Measurements from ENCODE around the gene MAD1L1. TPM values are rescaled to one million over a fixed set of nuclear protein-coding genes. Genes with fewer than 3 reads are reported as not detected.

Gene MAD1L1
- total and polyA plus RNA-seq, 2 of the 8 experiments (the other 6 are each of a cell fraction or from before 2014, with no cell fraction given): 40.4 to 44.6 TPM

- H3K27me3 ChIP-seq (replicated peaks in 1 of 4; ENCODE audit: control insufficient read depth in 3 of 4, extremely low read depth in 1 of 4, insufficient read depth in 3 of 4, low read length in 3 of 4): no peaks in the 10 kb centered on the region
- 95% methylated on average over 38 of the region's 39 CpGs; no CpG with 5 or more reads in 1 of the 2 experiments for WGBS, 2 experiments (ENCODE audit: extremely low coverage in 1 of 2, insufficient coverage in 1 of 2, insufficient read length in 1 of 2, insufficient replicate concordance in 2 of 2, low coverage in 1 of 2, low lambda C conversion rate in 2 of 2, missing lambda C conversion rate in 1 of 2)
- CTCF ChIA-PET (ENCODE audit: partially characterized antibody): interaction anchor here (2.0 kb wide), 1 partner anchor 9 kb away, joined by 5 read pairs; no protein-coding TSS in a partner anchor
Measured at GRCh38 chr7:2003931-2004812, 228.6 kb downstream of the MAD1L1 start.

More at GRCh38 chr7:2003931-2004812, 228.6 kb downstream of the MAD1L1 start:
- H3K18ac ChIP-seq (ENCODE audit: extremely low read depth, low read length): no peak overlapping the region
- no peak overlapping the region for H3K23ac ChIP-seq (ENCODE audit: insufficient read length)
- H3K9me3 ChIP-seq (ENCODE audit: insufficient read depth in 2 of 2, low read depth in 1 of 2, low read length in 1 of 2): no peaks in the 10 kb centered on the region
- H4K8ac ChIP-seq (ENCODE audit: extremely low read depth, insufficient read depth, low read length): peak overlapping the region; percentile 80; the same call in 1 of the 2 replicates
- peaks cover 0 to 5% of the 10 kb centered on the region in 2 experiments for H4K20me1 ChIP-seq (replicated peaks in 1 of 2; ENCODE audit: control insufficient read depth in 1 of 2, insufficient read depth in 2 of 2, low read length in 2 of 2)
- H3K23me2 ChIP-seq (ENCODE audit: low read depth, low read length): no peaks in the 10 kb centered on the region
- no peak overlapping the region for H3K27ac ChIP-seq (ENCODE audit: low read depth, low read length)
- H2BK12ac ChIP-seq (ENCODE audit: low read depth, low read length): no peak overlapping the region
- H2BK5ac ChIP-seq (ENCODE audit: low read depth, low read length): no peak overlapping the region; the same call in 1 of the 2 replicates
- no peaks in the 10 kb centered on the region for H3K36me3 ChIP-seq (ENCODE audit: control insufficient read depth in 2 of 4, insufficient read depth in 4 of 4, low read length in 3 of 4)
- H2BK15ac ChIP-seq (ENCODE audit: low read length): no peak overlapping the region
- H3K14ac ChIP-seq (ENCODE audit: insufficient read length): no peak overlapping the region
- H4K91ac ChIP-seq (replicated peaks; ENCODE audit: insufficient read length, low read length): no peak overlapping the region
- no peak overlapping the region for H3K4me2 ChIP-seq (ENCODE audit: insufficient read depth in 1 of 2, low read depth in 2 of 2, low read length in 2 of 2)
- peaks cover 3% of the 10 kb centered on the region; the same call in 1 of the 2 replicates for H3K79me1 ChIP-seq (ENCODE audit: low read depth, low read length)
- H3K79me2 ChIP-seq (ENCODE audit: control insufficient read depth in 1 of 2, insufficient read depth in 2 of 2, low read length in 2 of 2): no peaks in the 10 kb centered on the region
- no peak overlapping the region for H2AK5ac ChIP-seq (ENCODE audit: low read depth, low read length)
- H2BK120ac ChIP-seq (replicated peaks; ENCODE audit: low read depth, low read length): no peak overlapping the region
- no peak overlapping the region for H3K4me3 ChIP-seq (ENCODE audit: extremely low read depth in 1 of 4, insufficient read depth in 2 of 4, low read depth in 3 of 4, low read length in 4 of 4)
- FAIRE-seq: no peak
- H3K4ac ChIP-seq (replicated peaks; ENCODE audit: insufficient read length, low read depth, low read length): no peak overlapping the region
- no peak for DNase-seq (ENCODE audit: low read depth in 1 of 2, low spot score in 2 of 2)
- no peak for TF ChIP-seq POLR2AphosphoS5 (IDR thresholded peaks at IDR 0.05; ENCODE audit: low read depth, low read length)
- no peak for TF ChIP-seq CHD2 (IDR thresholded peaks at IDR 0.05; ENCODE audit: low read length)
- TF ChIP-seq MAFK (IDR thresholded peaks at IDR 0.05; ENCODE audit: low read depth, low read length): no peak
- no peak for TF ChIP-seq BCL11A (IDR thresholded peaks at IDR 0.05; ENCODE audit: low read depth in 2 of 2, low read length in 2 of 2)
- no peak for TF ChIP-seq TAF1 (IDR thresholded peaks at IDR 0.05; ENCODE audit: low read depth, low read length)
- no peak for TF ChIP-seq JUN (IDR thresholded peaks at IDR 0.05; ENCODE audit: low read depth, low read length)
- no peak for TF ChIP-seq KDM5A (IDR thresholded peaks at IDR 0.05; ENCODE audit: low read length)
- no peak for TF ChIP-seq EZH2 (IDR thresholded peaks at IDR 0.05; ENCODE audit: low read depth, low read length, severe bottlenecking)
- no peak for TF ChIP-seq TCF12 (IDR thresholded peaks at IDR 0.05; ENCODE audit: low read depth, low read length)
- no peak for TF ChIP-seq RAD21 (IDR thresholded peaks at IDR 0.05 in 1 of 2, conservative IDR thresholded peaks at IDR 0.05 in 1 of 2; ENCODE audit: low read depth in 2 of 2, low read length in 2 of 2)
- no peaks in the 10 kb centered on the region; a peak in 1 of 7 replicates for H3K4me1 ChIP-seq (replicated peaks in 1 of 4; ENCODE audit: control insufficient read depth in 3 of 4, insufficient read depth in 4 of 4, low read length in 3 of 4)
- H2BK20ac ChIP-seq (ENCODE audit: low read length): no peak overlapping the region
- no peak overlapping the region for H4K5ac ChIP-seq (ENCODE audit: insufficient read length, low read depth, low read length)
- POLR2A ChIA-PET (ENCODE audit: partially characterized antibody): no interaction called here
- no peak overlapping the region for H3K56ac ChIP-seq (replicated peaks; ENCODE audit: insufficient read length, low read depth, low read length)
- H3K9ac ChIP-seq (replicated peaks in 1 of 4; ENCODE audit: extremely low read depth in 1 of 4, low read depth in 3 of 4, low read length in 3 of 4): 0 out of 7 replicates have a peak overlapping the region, but pooled peaks of 1 of the 4 experiments have one; percentile 15
- H2AFZ ChIP-seq (ENCODE audit: low read length): no peak overlapping the region
